Esophagus muscularis mucosa (tissue), 4 donors: ENCODE results near the gene VPS18. TPM values are rescaled to one million over a fixed set of nuclear protein-coding genes. Genes with fewer than 3 reads are reported as not detected.

ENCODE experiments used
- DNase-seq: peaks from one replicate; pipeline ENCODE4 v3.0.0-alpha.2; 2017; ENCODE audit errors: extremely low spot score
- H3K27ac ChIP-seq, 4 donors: fragments of 200-600 bp; sonication (generic); replicated peaks in 1 of 4; 1 replicate in 3 of 4; 2 replicates in 1 of 4; pipeline ENCODE4 v1.5.1; 2016 to 2019; ENCODE audit warnings: mild to moderate bottlenecking in 1 of 4
- H3K27me3 ChIP-seq, 4 donors: fragments of 200-600 bp; sonication (generic); one replicate each; pipeline versions ENCODE4 v1.5.1 to v1.6.0; 2016 to 2019
- H3K36me3 ChIP-seq, 4 donors: fragments of 200-600 bp; sonication (generic); one replicate each; pipeline ENCODE4 v1.5.1; 2016 to 2019
- H3K4me1 ChIP-seq, 4 donors: fragments of 200-600 bp; sonication (generic); one replicate each; pipeline ENCODE4 v1.5.1; 2016 to 2019
- H3K4me3 ChIP-seq, 4 donors: fragments of 200-600 bp; sonication (generic); 1 replicate in 2 of 4; 2 replicates in 2 of 4; pipeline ENCODE4 v1.5.1; 2016 to 2019; ENCODE audit warnings: mild to moderate bottlenecking in 4 of 4, moderate library complexity in 1 of 4
- H3K9me3 ChIP-seq, 4 donors: fragments of 200-600 bp; sonication (generic); 1 replicate in 3 of 4; 2 replicates in 1 of 4; pipeline ENCODE4 v1.5.1; 2016 to 2019
- EP300 ChIP-seq: sonication (generic); formaldehyde crosslinking; IDR thresholded peaks from one replicate; pipeline ENCODE4 v1.6.1; 2017; ENCODE audit warnings: antibody characterized with exemption
- POLR2A ChIP-seq: fragments of 450-650 bp; IDR thresholded peaks from one replicate; pipeline ENCODE4 v1.6.1; 2017; ENCODE audit warnings: antibody characterized with exemption, moderate library complexity, mild to moderate bottlenecking, low read depth
- POLR2AphosphoS5 ChIP-seq, 2 donors: sonication (generic); formaldehyde crosslinking; IDR thresholded peaks; one replicate each; pipeline ENCODE4 v1.6.1; 2017; ENCODE audit warnings: antibody characterized with exemption in 2 of 2
- WGBS: methylation state at CpG from one replicate; pipeline ENCODE4 v1.1.5; 2018; 5-methylcytosine and 5-hydroxymethylcytosine counted together
- intact Hi-C: fragments of 100-400 bp; cut with DNase I; formaldehyde crosslinking; loops from one replicate; pipeline ENCODE4 v1.15.1; 2023
- total RNA-seq, 4 donors: library from RNA; depleted of rRNA; stranded (reverse); fragments of >200 nt; gene quantifications; one replicate each; pipeline versions ENCODE4 v1.1.0 to v1.2.1, GENCODE V29; 2016
- TF ChIP-seq, protein P1 (sequence below), 3 experiments: fragments of 200-600 bp in 2 of 3; fragments of 450-650 bp in 1 of 3; sonication (generic) in 2 of 3; IDR thresholded peaks; one replicate each; pipeline ENCODE4 v1.5.1; 2017 to 2019; ENCODE audit warnings: antibody characterized with exemption in 3 of 3, mild to moderate bottlenecking in 2 of 3, moderate library complexity in 1 of 3

VPS18 gene
- total RNA-seq, 4 donors from 2014 or later, result 28.7 to 36.6 (median 32.2) TPM

DNA sequence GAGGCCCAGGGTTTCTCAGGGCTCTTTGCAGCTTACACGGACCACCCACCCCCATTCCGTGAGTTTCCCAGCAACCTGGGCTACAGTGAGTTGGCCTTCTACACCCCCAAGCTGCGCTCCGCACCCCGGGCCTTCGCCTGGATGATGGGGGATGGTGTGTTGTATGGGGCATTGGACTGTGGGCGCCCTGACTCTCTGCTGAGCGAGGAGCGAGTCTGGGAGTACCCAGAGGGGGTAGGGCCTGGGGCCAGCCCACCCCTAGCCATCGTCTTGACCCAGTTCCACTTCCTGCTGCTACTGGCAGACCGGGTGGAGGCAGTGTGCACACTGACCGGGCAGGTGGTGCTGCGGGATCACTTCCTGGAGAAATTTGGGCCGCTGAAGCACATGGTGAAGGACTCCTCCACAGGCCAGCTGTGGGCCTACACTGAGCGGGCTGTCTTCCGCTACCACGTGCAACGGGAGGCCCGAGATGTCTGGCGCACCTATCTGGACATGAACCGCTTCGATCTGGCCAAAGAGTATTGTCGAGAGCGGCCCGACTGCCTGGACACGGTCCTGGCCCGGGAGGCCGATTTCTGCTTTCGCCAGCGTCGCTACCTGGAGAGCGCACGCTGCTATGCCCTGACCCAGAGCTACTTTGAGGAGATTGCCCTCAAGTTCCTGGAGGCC, 5.4 kb downstream of the VPS18 start:
- Histone ChIP-seq H3K4me3 (no peak overlapping the region), H3K4me1 (peaks cover 24 to 59% (median 43%) of the 10 kb centered on the region in 4 donors), H3K27ac (no peak overlapping the region), H3K9me3 (no peaks in the 10 kb centered on the region), H3K27me3 (no peaks in the 10 kb centered on the region), H3K36me3 (peaks cover 35 to 83% (median 80%) of the 10 kb centered on the region in 4 donors)
- intact Hi-C loops, result loop anchor here (5.0 kb wide), 2 partner anchors 147 to 218 kb away; partner anchors contain the start of gene INO80
- WGBS, result 94% methylated on average over 18 of the region's 33 CpGs
- DNase-seq, result no peak
- no peak for TF ChIP-seq POLR2AphosphoS5 (IDR thresholded peaks at IDR 0.05)
- TF ChIP-seq EP300, result no peak
- TF ChIP-seq POLR2A, result no peak
- TF ChIP-seq, protein P1, sequence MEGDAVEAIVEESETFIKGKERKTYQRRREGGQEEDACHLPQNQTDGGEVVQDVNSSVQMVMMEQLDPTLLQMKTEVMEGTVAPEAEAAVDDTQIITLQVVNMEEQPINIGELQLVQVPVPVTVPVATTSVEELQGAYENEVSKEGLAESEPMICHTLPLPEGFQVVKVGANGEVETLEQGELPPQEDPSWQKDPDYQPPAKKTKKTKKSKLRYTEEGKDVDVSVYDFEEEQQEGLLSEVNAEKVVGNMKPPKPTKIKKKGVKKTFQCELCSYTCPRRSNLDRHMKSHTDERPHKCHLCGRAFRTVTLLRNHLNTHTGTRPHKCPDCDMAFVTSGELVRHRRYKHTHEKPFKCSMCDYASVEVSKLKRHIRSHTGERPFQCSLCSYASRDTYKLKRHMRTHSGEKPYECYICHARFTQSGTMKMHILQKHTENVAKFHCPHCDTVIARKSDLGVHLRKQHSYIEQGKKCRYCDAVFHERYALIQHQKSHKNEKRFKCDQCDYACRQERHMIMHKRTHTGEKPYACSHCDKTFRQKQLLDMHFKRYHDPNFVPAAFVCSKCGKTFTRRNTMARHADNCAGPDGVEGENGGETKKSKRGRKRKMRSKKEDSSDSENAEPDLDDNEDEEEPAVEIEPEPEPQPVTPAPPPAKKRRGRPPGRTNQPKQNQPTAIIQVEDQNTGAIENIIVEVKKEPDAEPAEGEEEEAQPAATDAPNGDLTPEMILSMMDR (IDR thresholded peaks at IDR 0.05), result no peak

DNA sequence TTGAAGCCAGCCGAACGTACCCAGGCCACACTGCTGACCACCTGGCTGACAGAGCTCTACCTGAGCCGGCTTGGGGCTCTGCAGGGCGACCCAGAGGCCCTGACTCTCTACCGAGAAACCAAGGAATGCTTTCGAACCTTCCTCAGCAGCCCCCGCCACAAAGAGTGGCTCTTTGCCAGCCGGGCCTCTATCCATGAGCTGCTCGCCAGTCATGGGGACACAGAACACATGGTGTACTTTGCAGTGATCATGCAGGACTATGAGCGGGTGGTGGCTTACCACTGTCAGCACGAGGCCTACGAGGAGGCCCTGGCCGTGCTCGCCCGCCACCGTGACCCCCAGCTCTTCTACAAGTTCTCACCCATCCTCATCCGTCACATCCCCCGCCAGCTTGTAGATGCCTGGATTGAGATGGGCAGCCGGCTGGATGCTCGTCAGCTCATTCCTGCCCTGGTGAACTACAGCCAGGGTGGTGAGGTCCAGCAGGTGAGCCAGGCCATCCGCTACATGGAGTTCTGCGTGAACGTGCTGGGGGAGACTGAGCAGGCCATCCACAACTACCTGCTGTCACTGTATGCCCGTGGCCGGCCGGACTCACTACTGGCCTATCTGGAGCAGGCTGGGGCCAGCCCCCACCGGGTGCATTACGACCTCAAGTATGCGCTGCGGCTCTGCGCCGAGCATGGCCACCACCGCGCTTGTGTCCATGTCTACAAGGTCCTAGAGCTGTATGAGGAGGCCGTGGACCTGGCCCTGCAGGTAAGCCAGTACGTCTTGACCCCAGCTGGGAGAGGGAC, 6.2 kb downstream of the VPS18 start:
- intact Hi-C loops, result no loop called here
- no peak for TF ChIP-seq POLR2AphosphoS5 (IDR thresholded peaks at IDR 0.05)
- TF ChIP-seq, protein P1 (IDR thresholded peaks at IDR 0.05), result no peak
- Histone ChIP-seq H3K9me3 (no peaks in the 10 kb centered on the region), H3K27me3 (no peaks in the 10 kb centered on the region), H3K4me1 (peaks cover 25 to 60% (median 41%) of the 10 kb centered on the region in 4 donors), H3K36me3 (peaks cover 35 to 86% (median 81%) of the 10 kb centered on the region in 4 donors), H3K27ac (no peak overlapping the region), H3K4me3 (no peak overlapping the region)
- WGBS, result 90% methylated on average over 26 of the region's 36 CpGs
- DNase-seq, result no peak

DNA sequence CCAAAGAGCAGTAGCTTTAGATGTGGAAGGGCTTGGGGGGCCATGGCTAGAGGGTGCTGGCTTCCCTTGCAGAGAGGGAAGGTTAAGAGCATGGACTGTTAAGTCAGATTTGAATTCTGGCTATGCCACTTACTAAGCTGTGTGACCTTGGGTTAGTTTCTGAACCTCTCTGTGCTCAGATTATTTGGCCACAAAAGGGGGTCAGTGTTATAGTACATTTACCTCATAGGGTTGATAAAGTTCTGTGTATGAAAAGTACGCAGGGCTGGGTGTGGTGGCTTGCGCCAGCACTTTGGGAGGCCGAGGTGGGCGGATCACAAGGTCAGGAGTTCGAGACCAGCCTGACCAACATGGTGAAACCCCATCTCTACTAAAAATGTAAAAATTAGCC, 6.8 kb downstream of the VPS18 start:
- H3K4me1 ChIP-seq, result peaks cover 25 to 60% (median 41%) of the 10 kb centered on the region in 4 donors
- no peaks in the 10 kb centered on the region for H3K27me3 ChIP-seq
- no peaks in the 10 kb centered on the region for H3K9me3 ChIP-seq
- H3K4me3 ChIP-seq, result no peak overlapping the region
- no peak overlapping the region for H3K27ac ChIP-seq
- intact Hi-C loops, result no loop called here
- TF ChIP-seq POLR2A (no peak), POLR2AphosphoS5 (IDR thresholded peaks at IDR 0.05) (no peak), EP300 (no peak)
- TF ChIP-seq, protein P1 (IDR thresholded peaks at IDR 0.05), result no peak
- no peak for DNase-seq
- H3K36me3 ChIP-seq, result peaks cover 35 to 84% (median 78%) of the 10 kb centered on the region in 4 donors
- 78% methylated on average over 5 of the region's 5 CpGs for WGBS

DNA sequence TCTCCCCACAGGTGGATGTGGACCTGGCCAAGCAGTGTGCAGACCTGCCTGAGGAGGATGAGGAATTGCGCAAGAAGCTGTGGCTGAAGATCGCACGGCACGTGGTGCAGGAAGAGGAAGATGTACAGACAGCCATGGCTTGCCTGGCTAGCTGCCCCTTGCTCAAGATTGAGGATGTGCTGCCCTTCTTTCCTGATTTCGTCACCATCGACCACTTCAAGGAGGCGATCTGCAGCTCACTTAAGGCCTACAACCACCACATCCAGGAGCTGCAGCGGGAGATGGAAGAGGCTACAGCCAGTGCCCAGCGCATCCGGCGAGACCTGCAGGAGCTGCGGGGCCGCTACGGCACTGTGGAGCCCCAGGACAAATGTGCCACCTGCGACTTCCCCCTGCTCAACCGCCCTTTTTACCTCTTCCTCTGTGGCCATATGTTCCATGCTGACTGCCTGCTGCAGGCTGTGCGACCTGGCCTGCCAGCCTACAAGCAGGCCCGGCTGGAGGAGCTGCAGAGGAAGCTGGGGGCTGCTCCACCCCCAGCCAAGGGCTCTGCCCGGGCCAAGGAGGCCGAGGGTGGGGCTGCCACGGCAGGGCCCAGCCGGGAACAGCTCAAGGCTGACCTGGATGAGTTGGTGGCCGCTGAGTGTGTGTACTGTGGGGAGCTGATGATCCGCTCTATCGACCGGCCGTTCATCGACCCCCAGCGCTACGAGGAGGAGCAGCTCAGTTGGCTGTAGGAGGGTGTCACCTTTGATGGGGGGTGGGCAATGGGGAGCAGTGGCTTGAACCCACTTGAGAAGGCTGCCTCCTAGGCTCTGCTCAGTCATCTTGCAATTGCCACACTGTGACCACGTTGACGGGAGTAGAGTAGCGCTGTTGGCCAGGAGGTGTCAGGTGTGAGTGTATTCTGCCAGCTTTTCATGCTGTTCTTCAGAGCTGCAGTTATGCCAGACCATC, 8.6 kb downstream of the VPS18 start:
- peak overlapping the region; percentile 12 to 89 (median 46) for H3K27ac ChIP-seq
- TF ChIP-seq POLR2AphosphoS5 (IDR thresholded peaks at IDR 0.05), result no peak
- TF ChIP-seq, protein P1 (IDR thresholded peaks at IDR 0.05), result no peak
- no peak for TF ChIP-seq POLR2A
- TF ChIP-seq EP300, result no peak
- no peak overlapping the region for H3K4me3 ChIP-seq
- intact Hi-C loops, result no loop called here
- H3K27me3 ChIP-seq, result no peaks in the 10 kb centered on the region
- no peak for DNase-seq
- peaks cover 41 to 69% (median 54%) of the 10 kb centered on the region in 4 donors for H3K4me1 ChIP-seq
- peaks cover 35 to 67% (median 62%) of the 10 kb centered on the region in 4 donors for H3K36me3 ChIP-seq
- H3K9me3 ChIP-seq, result no peaks in the 10 kb centered on the region
- WGBS, result 87% methylated on average over 15 of the region's 33 CpGs
